IPS-15b (cell line): ENCODE data around the gene SMAGP.
"Not testable (repeated sequence)": the region's sequence is repeated elsewhere in the genome, so short reads cannot be mapped to it uniquely, and the experiment has no call there.

Source experiments
- H3K27me3 ChIP-seq: one replicate; pipeline ENCODE4 v1.6.1; 2013; ENCODE audit warnings: low read length; ENCODE audit not compliant: control insufficient read depth, insufficient read depth
- H3K36me3 ChIP-seq: one replicate; pipeline ENCODE4 v1.6.1; 2013; ENCODE audit warnings: low read length; ENCODE audit not compliant: control insufficient read depth, insufficient read depth
- H3K4me1 ChIP-seq: one replicate; pipeline ENCODE4 v1.6.1; 2013; ENCODE audit warnings: mild to moderate bottlenecking, low read length; ENCODE audit not compliant: control insufficient read depth, insufficient read depth
- H3K4me3 ChIP-seq: one replicate; pipeline ENCODE4 v1.5.1; 2013; ENCODE audit warnings: low read depth, low read length
- H3K9ac ChIP-seq: one replicate; pipeline ENCODE4 v1.6.1; 2013; ENCODE audit warnings: low read depth, mild to moderate bottlenecking, low read length
- H3K9me3 ChIP-seq: one replicate; pipeline ENCODE4 v1.6.1; 2013; ENCODE audit warnings: mild to moderate bottlenecking, low read length; ENCODE audit not compliant: control insufficient read depth, insufficient read depth

SMAGP gene

DNA sequence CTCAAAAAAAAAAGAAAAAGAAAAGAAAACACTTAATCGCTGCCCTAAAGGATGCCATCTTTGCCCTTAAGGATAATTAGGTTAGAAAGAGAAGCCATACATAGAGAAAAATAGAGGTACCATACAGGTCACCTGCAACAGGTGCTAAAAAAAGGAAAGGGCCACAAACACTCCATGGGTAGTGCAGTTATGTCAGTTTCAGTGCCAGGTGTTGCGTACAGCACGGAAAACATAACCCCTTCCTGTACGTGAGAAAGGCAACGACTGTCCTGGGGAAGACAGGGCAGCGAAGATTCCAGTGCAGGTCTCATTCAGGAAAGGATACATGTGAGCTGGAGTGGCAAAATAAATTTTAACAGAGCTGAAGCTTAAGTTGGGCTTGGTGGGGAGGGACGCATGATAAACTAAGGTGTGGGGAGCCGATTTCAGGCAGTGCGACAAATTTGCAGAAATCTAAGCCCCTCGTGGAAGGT is 32.1 kb downstream of the SMAGP start:
- Histone ChIP-seq H3K4me1 (peaks cover 4% of the 10 kb centered on the region), H3K27me3 (no peaks in the 10 kb centered on the region), H3K36me3 (peaks cover 21% of the 10 kb centered on the region), H3K9me3 (no peaks in the 10 kb centered on the region), H3K4me3 (peak overlapping the region; percentile 100), H3K9ac (peak overlapping the region; percentile 85)

DNA sequence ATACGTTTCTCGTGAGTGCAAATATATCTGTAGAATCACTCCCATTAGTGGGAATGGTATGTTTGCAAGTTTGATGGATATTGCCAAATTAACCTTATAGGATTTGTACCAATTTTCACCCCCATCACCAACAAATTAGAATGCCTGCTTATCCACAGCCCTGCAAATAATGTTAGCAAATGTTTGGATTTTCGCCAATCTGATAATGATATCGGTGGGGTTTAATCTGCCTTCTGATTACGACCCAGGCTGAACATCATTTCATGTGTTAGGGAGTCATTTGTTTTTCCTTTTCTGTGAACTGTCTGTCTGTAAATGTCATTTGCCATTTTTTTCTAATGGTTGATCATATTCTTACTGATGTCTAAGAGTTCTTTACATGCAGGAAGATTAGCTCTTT is 35.7 kb downstream of the SMAGP start:
- H3K4me1 ChIP-seq = no peaks in the 10 kb centered on the region

DNA sequence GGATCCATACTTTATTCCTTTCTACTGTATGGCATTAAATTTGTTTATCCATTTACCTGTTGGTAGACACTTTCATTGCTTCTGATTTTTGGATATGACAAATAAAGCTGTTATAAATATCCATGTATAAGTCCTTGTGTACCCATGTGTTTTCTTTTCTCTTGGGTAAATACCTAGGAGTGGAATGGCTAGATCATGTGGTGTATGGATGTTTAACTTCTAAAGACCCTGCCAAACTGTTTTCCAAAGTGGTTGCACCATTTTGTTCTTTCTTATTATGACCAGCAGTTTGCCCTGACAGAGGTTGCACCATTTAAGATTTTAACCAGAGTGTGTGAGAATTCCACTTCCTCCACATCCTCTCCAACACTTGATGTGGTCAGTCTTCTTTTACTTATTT is 37.6 kb downstream of the SMAGP start:
- H3K4me1 ChIP-seq = no peaks in the 10 kb centered on the region
- no peaks in the 10 kb centered on the region for H3K36me3 ChIP-seq
- no peaks in the 10 kb centered on the region for H3K27me3 ChIP-seq
- no peaks in the 10 kb centered on the region for H3K9me3 ChIP-seq
- H3K9ac ChIP-seq = no peak overlapping the region
- no peak overlapping the region for H3K4me3 ChIP-seq

More for the DNA sequence above, 35.7 kb downstream of the SMAGP start:
- H3K9ac ChIP-seq = no peak overlapping the region
- peaks cover 3% of the 10 kb centered on the region for H3K36me3 ChIP-seq
- H3K4me3 ChIP-seq = no peak overlapping the region
- no peaks in the 10 kb centered on the region for H3K9me3 ChIP-seq
- H3K27me3 ChIP-seq = no peaks in the 10 kb centered on the region

DNA sequence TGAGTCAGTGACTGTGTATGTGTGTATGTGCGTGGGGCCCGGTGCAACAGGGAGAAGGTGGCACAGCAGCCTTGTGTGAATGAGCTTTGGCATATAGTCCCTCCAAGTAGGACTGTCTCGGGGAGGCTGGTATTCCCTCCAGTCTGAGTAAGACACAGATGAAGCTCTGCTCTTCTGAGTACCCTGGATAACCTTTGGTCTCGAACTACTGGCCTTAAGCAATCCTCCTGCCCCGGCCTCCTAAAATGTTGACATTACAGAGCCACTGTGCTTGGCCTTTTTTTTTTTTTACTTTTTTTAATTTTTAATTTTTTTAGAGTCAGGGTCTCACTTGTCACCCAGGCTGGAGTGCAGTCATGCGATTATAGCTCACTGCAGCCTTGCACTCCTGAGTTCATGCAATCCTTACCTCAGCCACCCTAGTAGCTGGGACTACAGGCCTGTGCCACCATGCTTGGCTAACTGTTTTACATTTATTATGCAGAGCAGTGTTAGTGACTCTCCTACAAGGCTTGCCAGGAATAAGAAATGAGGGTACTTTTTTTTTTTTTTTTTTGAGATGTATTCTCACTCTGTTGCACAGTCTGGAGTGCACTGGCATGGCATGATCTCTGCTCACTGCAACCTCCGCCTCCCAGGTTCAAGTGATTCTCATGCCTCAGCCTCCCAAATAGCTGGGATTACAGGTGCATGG is 41.0 kb downstream of the SMAGP start:
- H3K4me1 ChIP-seq = no peaks in the 10 kb centered on the region
- no peaks in the 10 kb centered on the region for H3K36me3 ChIP-seq
- no peak overlapping the region for H3K4me3 ChIP-seq
- no peak overlapping the region for H3K9ac ChIP-seq
- no peaks in the 10 kb centered on the region for H3K27me3 ChIP-seq
- H3K9me3 ChIP-seq = no peaks in the 10 kb centered on the region

DNA sequence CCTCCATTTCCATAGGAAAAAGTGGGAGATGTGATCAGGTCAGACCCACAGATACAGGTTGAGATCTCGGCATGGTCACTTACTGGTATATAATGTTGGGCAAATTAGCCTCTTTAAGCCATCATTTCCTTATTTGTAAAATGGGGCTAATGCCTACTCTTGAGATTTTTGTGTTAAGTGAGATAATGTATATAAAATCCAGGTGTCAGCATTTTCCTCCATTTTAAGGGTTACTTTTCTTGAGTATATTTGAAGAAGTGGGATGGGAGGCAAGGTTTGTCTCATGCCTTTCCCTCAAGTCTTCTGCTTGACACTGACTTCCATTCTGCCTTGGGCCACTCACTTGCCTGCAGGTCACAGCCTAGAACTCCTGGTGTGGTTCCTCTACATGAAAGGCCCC is 42.3 kb downstream of the SMAGP start:
- H3K9ac ChIP-seq = no peak overlapping the region
- H3K9me3 ChIP-seq = no peaks in the 10 kb centered on the region
- no peaks in the 10 kb centered on the region for H3K36me3 ChIP-seq
- no peak overlapping the region for H3K4me3 ChIP-seq
- H3K4me1 ChIP-seq = no peaks in the 10 kb centered on the region
- H3K27me3 ChIP-seq = no peaks in the 10 kb centered on the region

DNA sequence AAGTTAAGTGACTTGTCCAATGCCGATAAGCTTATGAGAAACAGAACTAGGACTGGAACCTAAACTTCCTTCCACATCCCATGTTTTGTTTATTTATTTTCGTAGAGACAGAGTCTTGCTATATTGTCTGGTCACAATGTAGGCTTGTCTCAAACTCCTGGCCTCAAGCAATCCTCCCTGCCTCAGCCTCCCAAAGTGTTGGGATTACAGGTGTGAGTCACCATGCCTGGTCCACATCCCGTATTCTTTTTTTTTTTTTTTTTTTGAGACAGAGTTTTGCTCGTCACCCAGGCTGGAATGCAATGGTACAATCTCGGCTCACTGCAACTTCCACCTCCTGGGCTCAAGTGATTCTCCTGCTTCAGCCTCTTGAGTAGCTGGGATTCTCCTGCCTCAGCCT is 43.1 kb downstream of the SMAGP start:
- H3K36me3 ChIP-seq, H3K9ac ChIP-seq, H3K27me3 ChIP-seq, H3K4me1 ChIP-seq, H3K9me3 ChIP-seq, H3K4me3 ChIP-seq: not testable (repeated sequence)

DNA sequence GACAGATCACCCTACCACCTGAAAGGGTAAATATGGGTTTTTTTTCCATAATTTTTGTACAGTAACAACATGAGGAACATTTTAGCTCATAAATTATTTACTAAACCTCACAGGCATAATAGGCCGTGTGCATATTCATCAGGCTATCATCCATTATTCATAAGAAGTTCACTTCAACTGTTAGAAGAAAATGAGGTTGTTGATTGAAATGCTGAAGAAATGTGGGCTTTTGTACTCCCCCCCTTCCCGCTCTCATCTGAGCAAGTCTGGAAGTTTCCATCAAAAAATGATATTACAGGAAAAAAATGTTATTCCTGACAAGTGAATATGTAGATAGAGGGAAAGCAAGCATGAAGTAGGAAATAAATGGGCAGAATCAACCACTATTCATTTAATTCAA is 44.4 kb downstream of the SMAGP start:
- Histone ChIP-seq H3K4me1 (no peaks in the 10 kb centered on the region), H3K27me3 (no peaks in the 10 kb centered on the region), H3K4me3 (no peak overlapping the region), H3K9me3 (no peaks in the 10 kb centered on the region), H3K9ac (no peak overlapping the region), H3K36me3 (no peaks in the 10 kb centered on the region)

DNA sequence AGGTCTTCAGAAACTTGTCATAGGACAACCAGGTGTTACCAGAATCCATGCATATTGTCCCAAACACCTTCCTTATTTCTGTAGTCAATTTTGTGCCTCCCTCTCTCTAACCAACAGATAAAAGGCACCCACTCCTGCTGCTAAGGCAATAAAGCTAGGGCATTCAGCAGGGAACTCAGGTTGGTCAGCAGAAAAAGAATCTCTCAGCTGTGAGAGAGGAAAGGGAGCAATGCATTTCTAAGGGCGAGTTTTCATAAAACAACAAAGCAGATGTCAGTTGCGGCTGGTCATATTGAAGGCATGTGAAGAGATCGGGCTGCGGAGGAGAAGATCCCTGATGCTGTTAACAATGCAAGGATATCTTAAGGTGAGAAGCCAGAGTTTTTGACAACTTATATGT is 45.0 kb downstream of the SMAGP start:
- H3K4me1 ChIP-seq = no peaks in the 10 kb centered on the region

DNA sequence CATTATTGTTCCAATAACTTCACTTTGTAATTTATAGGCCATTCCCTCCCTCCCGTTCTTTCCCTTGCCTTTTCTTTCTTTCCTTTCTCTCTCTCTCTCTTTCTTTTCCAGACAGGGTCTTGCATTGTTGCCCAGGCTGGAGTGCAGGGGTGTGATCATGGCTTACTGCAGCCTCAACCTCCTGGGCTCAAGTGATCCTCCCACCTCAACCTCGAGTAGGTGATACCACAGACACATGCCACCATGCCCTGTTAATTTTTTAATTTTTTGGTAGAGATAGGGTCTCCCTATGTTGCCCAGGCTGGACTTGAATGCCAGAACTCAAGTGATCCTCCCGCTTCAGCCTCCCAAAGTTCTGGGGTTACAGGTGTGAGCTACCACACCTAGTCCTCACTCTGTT is 45.6 kb downstream of the SMAGP start:
- Histone ChIP-seq H3K4me1 (peaks cover 2% of the 10 kb centered on the region), H3K4me3 (no peak overlapping the region), H3K9ac (no peak overlapping the region), H3K9me3 (no peaks in the 10 kb centered on the region), H3K27me3 (no peaks in the 10 kb centered on the region), H3K36me3 (no peaks in the 10 kb centered on the region)

More for the DNA sequence above, 45.0 kb downstream of the SMAGP start:
- Histone ChIP-seq H3K9ac (no peak overlapping the region), H3K27me3 (no peaks in the 10 kb centered on the region), H3K9me3 (no peaks in the 10 kb centered on the region), H3K36me3 (no peaks in the 10 kb centered on the region), H3K4me3 (no peak overlapping the region)

DNA sequence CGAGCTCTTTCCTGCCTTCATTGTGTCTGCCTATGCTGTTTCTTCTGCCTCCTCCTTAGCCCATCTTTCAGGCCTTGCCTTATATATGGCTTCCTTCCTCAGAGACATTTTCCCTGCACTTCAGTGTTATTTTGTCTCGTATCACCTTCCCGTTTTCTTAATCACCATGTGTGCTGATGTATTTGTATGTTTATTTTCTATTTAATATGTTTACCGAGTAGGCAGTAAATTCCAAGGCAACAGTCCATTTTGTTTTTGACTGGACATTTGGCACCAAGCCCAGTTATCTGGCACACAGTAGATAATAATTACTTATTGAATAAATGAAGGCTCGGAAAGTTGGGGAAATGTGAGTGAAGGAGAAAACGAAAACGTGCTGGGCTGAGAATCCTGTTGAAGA is 47.8 kb downstream of the SMAGP start:
- no peaks in the 10 kb centered on the region for H3K27me3 ChIP-seq
- no peaks in the 10 kb centered on the region for H3K36me3 ChIP-seq
- H3K4me1 ChIP-seq = peaks cover 7% of the 10 kb centered on the region
- H3K9me3 ChIP-seq = no peaks in the 10 kb centered on the region
- no peak overlapping the region for H3K4me3 ChIP-seq
- H3K9ac ChIP-seq = no peak overlapping the region

DNA sequence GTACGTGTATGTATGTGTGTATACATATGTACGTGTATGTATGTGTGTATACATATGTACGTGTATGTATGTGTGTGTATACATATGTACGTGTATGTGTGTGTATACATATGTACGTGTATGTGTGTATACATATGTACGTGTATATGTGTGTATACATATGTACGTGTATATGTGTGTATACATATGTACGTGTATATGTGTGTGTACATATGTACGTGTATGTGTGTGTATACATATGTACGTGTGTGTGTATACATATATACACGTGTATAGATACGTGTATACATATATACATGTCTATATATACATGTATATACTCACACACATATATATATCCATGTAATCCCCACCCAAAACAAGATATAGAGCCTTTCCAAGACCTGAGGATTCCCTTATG is 50.4 kb downstream of the SMAGP start:
- not testable (repeated sequence) for H3K4me3 ChIP-seq, H3K9me3 ChIP-seq, H3K27me3 ChIP-seq, H3K36me3 ChIP-seq, H3K4me1 ChIP-seq, H3K9ac ChIP-seq

DNA sequence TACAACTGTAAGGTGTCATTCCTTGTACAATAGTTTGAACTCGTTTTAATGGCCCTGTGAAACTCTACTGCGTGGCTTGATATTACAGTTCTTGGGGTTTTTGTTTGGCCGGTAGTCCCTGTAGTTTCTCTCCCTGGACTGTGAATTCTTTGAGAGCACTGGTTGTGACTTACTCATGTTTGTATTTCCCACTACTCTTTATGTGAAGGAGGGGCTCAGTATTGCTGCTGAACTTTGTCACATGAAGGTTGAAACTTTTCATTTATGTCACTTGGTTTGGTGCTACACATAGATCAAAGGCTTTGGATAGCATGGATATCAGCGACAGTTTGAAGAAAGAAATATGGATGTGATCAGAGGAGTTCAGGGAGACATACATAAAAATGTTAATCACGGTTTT is 50.9 kb downstream of the SMAGP start:
- H3K9me3 ChIP-seq = no peaks in the 10 kb centered on the region
- H3K27me3 ChIP-seq = no peaks in the 10 kb centered on the region
- no peak overlapping the region for H3K9ac ChIP-seq
- peaks cover 7% of the 10 kb centered on the region for H3K4me1 ChIP-seq
- H3K4me3 ChIP-seq = no peak overlapping the region
- no peaks in the 10 kb centered on the region for H3K36me3 ChIP-seq
